Hepatocyte (in vitro differentiated cells): ENCODE data around the gene TNFSF13.

Experiments used
- CTCF ChIP-seq: fragments of 200-600 bp; sonication (generic); IDR thresholded peaks from 2 replicates; pipeline ENCODE4 v1.5.1; 2016; ENCODE audit warnings: antibody characterized with exemption, mild to moderate bottlenecking; ENCODE audit not compliant: poor library complexity
- EZH2phosphoT487 ChIP-seq: fragments of 200-600 bp; sonication (generic); IDR thresholded peaks from one replicate; pipeline ENCODE4 v1.6.1; 2018; ENCODE audit warnings: antibody characterized with exemption, mild to moderate bottlenecking, low read depth, moderate library complexity; ENCODE audit not compliant: unreplicated experiment, severe bottlenecking

DNA sequence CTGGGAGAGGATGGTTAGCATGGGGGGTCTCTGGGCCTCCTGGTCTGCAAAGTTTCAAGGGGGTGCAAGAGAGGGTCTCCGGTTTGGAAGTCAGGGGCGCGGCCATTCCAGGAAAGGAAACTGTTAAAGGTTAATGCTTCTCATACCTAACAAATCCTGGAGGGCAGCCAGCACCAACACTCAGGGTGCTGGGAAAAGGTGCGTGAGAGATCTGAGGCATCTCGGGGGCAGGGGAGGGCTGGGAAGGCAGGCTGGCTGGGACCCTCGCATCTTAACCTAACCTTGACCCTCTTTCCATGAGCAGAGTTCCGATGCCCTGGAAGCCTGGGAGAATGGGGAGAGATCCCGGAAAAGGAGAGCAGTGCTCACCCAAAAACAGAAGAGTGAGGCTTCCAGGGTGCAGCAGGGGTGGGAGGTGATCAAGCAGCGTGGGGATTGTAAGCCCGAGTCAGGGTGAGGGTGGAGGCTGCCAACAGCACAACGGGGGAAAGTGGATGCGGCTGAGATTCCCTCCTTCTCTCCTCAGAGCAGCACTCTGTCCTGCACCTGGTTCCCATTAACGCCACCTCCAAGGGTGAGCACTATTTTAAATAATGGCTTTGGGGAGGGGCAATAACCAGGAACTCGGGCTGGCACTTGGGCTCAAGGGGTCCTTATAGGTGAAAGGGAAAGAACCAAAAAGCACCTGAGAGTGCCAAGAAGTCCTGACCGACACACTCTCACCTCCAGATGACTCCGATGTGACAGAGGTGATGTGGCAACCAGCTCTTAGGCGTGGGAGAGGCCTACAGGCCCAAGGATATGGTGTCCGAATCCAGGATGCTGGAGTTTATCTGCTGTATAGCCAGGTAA lies 996 bp downstream of the TNFSF13 start:
- TF ChIP-seq CTCF (no peak), EZH2phosphoT487 (no peak)
